Ureter (tissue), 1 donor: Measurements from ENCODE around the gene CHID1. TPM values are rescaled to one million over a fixed set of nuclear protein-coding genes. Genes with fewer than 3 reads are reported as not detected.

Source experiments
- DNase-seq: peaks from one replicate; pipeline ENCODE4 v3.0.0-alpha.2; 2020; ENCODE audit warnings: low spot score
- total RNA-seq: library from RNA; stranded (reverse); gene quantifications from one replicate; pipeline ENCODE4 v1.2.4, GENCODE V29; 2023
- donor health status: DM: yes; HTN: yes; CAD: no.

The CHID1 gene
- total RNA-seq, 1 donor from 2014 or later = 116 TPM

DNA sequence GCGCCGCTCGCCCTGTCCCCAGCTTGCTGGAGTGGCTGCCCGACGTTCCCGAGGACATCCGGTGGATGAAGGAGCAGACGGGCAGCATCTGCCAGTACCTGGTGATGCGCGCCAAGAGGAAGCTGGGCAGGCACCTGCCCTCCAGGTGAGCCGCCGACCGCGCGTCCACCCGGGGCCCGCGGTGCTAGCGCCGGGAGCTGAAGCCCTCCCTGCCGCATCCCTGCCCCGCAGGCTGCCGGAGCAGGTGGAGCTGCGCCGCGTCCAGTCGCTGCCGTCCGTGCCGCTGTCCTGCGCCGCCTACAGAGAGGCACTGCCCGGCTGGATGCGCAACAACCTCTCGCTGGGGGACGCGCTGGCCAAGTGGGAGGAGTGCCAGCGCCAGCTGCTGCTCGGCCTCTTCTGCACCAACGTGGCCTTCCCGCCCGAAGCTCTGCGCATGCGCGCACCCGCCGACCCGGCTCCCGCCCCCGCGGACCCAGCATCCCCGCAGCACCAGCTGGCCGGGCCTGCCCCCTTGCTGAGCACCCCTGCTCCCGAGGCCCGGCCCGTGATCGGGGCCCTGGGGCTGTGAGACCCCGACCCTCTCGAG, 86.2 kb downstream of the CHID1 start:
- no peak for DNase-seq

- DNase-seq = no peak
These were observed 86.9 kb downstream of the CHID1 start for GRCh38 chr11:823441-824291.

DNA sequence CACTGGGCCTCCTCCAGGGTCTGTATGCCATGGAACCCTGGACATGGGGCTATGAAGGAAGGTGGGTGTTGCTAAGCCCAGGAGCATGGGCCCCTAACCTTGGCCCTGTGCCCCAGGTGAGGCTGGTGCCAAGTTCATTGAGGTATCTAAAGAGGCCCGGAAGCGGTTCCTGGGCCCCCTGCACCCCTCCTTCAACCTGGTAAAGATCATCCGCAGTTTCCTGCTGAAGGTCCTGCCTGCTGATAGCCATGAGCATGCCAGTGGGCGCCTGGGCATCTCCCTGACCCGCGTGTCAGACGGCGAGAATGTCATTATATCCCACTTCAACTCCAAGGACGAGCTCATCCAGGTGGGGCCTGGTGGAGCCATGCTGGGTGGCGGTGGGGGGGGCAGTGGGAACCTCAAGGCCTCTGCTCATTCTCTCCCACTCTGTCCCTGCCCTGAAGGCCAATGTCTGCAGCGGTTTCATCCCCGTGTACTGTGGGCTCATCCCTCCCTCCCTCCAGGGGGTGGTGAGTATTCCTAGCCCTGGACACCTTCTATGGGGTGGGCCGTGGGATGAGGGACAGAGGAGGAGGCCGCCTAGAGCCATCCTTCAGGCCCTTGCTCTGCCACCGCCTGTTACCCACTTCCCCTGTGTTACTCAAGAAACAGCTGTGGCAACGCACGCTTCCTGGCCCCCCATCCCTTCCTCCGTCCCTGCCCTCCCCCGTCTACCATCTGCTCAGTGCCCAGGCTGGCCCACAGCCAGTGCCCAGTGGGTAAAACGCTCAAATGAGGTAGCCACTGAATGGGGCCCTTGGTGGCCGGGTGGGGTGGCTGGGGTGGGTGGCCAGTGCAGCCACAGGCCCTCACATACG, 88.9 kb downstream of the CHID1 start:
- DNase-seq = no peak

DNA sequence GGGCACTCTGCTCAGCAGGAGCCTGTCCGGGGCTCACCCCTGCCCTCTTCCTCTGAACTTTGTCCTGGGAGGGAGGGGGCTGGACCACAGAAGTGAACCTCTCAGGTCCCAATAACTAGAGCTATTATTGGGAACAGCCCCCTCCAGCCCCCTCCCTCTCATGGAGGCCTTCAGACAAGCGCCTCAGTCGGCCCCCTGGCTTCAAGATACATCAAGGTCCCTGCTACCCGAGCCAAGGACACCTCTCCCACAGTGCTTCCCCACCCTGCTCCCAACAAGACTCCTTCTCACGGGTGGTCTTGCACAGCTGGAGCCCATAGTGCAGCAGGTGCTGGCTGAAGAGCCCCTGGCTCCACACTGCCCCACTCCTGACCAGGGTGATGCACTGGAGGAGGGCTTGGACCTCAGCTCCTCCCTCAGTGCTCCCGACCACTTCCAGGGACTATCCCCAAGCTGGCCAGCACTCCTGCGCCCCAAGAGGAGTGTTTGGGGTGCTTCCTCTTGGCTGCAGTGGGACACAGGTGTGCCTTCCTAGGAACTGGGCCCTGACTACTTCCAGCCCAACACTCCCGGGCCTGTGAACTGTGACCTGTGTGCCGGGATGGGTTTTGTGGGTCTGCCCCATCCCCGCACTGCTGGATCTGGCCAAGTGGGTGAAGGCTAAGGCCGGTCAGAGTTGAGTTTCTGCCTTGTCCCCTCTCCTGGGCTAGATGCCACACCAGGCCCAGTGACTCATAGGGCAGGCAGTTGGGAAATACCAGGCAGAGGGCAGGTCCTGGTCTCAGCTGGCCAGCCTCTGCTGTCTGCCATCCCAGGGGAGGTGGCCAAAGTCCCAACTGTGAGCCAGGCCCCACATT, 89.7 kb downstream of the CHID1 start:
- DNase-seq = no peak

DNA sequence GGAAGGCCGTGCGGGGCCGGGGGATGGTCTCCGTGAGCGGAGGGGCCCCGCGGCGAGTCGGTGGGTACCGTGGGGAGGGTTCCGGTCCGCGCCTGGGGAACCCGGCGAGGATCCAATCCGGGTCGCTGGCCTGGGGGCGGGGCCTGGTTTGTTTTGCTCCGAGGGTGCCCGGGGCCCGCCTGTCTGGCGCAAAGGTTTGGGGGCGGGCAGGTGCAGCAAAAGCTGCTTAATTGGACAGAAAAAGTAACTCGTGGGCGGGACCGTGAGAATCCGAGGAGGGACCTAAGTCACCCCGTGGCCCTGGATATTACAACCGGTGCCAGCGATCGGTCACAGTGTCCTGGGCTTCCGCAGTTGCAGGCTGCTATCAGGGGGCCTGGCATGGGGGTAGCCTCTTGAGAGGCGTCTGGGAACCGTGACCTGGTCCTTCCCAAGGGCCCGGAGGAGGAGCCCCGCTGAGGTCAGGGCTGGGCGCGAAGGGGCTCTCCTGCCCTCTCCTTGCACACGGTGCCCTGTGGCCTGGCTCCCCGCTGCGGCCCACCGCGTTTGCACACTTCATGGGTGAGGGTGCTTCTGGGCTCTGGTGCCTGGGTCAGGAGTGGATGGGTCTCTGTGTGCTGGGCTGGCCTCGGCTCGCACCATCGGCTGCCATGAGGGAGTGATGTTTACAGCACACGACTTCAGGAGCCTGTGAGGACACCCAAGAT, 90.5 kb downstream of the CHID1 start:
- DNase-seq = peak; percentile 93

GRCh38 chr11:819129-819931, 91.3 kb downstream of the CHID1 start:
- peak; percentile 95 for DNase-seq

- peak; percentile 84 for DNase-seq
These were observed 92.0 kb downstream of the CHID1 start, which contains the start of gene PNPLA2 for GRCh38 chr11:818396-819128. Gene PNPLA2, plus strand, starts transcription at chr11:818914. Its CDS starts 805 bp downstream, at chr11:819719.

Other genes with a start within 250 kb of the CHID1 start
- 36.9 TPM for gene DEAF1, start 215.6 kb downstream of the CHID1 start, total RNA-seq
- 32.5 TPM for gene TMEM80, start 215.0 kb downstream of the CHID1 start, total RNA-seq
- gene EPS8L2, start 204.6 kb downstream of the CHID1 start, total RNA-seq = 156 TPM
- 172 TPM for gene TALDO1, start 163.3 kb downstream of the CHID1 start, total RNA-seq
- gene GATD1, start 133.3 kb downstream of the CHID1 start, total RNA-seq = 82.5 TPM
- 0.23 TPM for gene CEND1, start 120.7 kb downstream of the CHID1 start, total RNA-seq
- 28.4 TPM for gene SLC25A22, start 112.5 kb downstream of the CHID1 start, total RNA-seq
- gene PIDD1, start 105.6 kb downstream of the CHID1 start, total RNA-seq = 20.6 TPM
- 2,024 TPM for gene RPLP2, start 100.8 kb downstream of the CHID1 start, total RNA-seq
- gene PNPLA2, start 91.9 kb downstream of the CHID1 start, total RNA-seq = 118 TPM
- gene CRACR2B, start 82.9 kb downstream of the CHID1 start, total RNA-seq = 45.8 TPM
- 241 TPM for gene CD151, start 77.9 kb downstream of the CHID1 start, total RNA-seq
- 112 TPM for gene POLR2L, start 68.3 kb downstream of the CHID1 start, total RNA-seq
- gene TSPAN4, start 68.0 kb downstream of the CHID1 start, total RNA-seq = 47.2 TPM
- 100 TPM for gene AP2A2, start 15.1 kb upstream of the CHID1 start, total RNA-seq
- gene MUC6, start 125.9 kb upstream of the CHID1 start, total RNA-seq = not detected
- 0.39 TPM for gene MUC2, start 164.1 kb upstream of the CHID1 start, total RNA-seq
- not detected for gene MUC5AC, start 247.1 kb upstream of the CHID1 start, total RNA-seq